Left ventricle myocardium superior (tissue), 1 donor: ENCODE results near the gene PGAP2. TPM values are rescaled to one million over a fixed set of nuclear protein-coding genes. Genes with fewer than 3 reads are reported as not detected.
"Not testable (repeated sequence)": the region's sequence is repeated elsewhere in the genome, so short reads cannot be mapped to it uniquely, and the experiment has no call there.

Experiments used
- ATAC-seq: fragments of 200-7000 bp; cut with Tn5 transposase; one replicate; pipeline ENCODE4 v1.9.1; 2020; ENCODE audit warnings: mild to moderate bottlenecking, moderate library complexity
- DNase-seq: peaks from one replicate; pipeline ENCODE4 v3.0.0-alpha.2; 2020
- intact Hi-C: fragments of 100-400 bp; cut with micrococcal nuclease; formaldehyde crosslinking; loops from one replicate; pipeline ENCODE4 v1.11.0; 2022
- total RNA-seq: library from RNA; stranded (reverse); fragmentation: NEBNext Ultra II Directional; extraction: Animal tissue kit (Norgen Biotek cat#: 25700); gene quantifications from one replicate; pipeline ENCODE4 v1.2.1, GENCODE V29; 2021
- donor health status: DM: no; HTN: yes; CAD: no; lungs with severe emphysema.

PGAP2 gene
- total RNA-seq, 1 donor from 2014 or later, result 19.6 TPM

DNA sequence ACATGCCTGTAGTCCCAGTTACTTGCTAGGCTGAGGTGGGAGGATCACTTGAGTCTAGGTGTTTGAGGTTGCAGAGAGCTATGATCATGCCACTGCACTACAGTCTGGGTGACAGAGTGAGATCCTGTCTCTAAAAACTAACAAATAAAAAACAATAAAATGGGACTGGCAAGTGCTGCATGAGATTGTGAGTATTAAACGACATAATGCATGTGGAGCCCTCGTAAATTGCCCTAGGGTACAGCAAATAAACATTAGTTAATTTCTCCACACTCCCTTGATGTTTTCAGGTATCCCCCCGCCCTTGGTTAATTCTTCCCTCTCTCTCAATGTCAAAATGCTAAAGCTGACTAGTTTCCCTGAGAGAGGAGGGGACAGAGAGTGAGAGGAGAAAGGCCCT lies 37.3 kb downstream of the PGAP2 start:
- no peak for ATAC-seq
- DNase-seq, result no peak
- intact Hi-C loops, result no loop called here

DNA sequence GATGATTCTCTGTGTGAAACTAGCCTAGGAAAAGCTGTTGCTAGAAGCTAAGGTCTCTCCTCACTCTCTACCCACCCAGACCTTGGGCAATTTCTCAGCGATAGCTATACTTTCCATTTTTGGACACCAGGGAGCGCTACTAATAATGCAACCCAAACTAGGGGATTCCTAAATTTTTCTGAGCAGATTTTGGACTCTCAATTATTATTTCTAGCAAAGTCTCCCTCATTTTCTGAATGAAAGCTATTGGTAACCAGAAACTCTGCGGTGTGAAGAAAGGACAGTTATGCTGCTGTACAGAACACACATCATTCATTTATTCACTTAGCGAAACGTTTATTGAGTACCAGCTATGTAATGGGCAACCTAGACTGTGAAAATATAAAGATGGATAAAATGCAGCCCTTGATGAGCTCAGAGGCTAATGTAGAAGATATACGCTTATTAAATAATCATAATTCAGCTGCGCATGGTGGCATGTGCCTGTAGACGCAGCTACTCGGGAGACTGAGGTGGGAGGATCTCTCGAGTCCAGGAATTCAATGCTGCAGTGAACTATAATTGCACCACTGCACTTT lies 41.0 kb downstream of the PGAP2 start:
- intact Hi-C loops, result loop anchor here (2.0 kb wide), 1 partner anchor 223 kb away; no protein-coding TSS in a partner anchor
- DNase-seq (no peak), ATAC-seq (peak; percentile 72)

DNA sequence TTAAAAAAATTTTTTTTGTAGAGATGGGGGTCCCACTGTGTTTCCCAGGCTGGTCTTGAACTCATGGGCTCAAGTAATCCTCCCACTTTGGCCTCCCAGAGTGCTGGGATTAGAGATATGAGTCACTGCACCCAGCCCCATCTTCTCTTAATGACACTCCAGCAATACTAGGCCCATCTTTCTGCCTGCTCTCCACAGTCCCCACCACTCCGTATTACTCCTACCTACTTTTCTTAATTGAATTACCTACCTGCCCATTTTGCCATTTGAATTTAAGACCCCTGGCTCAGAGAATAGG lies 45.1 kb downstream of the PGAP2 start:
- intact Hi-C loops, result no loop called here
- DNase-seq (no peak), ATAC-seq (no peak)

DNA sequence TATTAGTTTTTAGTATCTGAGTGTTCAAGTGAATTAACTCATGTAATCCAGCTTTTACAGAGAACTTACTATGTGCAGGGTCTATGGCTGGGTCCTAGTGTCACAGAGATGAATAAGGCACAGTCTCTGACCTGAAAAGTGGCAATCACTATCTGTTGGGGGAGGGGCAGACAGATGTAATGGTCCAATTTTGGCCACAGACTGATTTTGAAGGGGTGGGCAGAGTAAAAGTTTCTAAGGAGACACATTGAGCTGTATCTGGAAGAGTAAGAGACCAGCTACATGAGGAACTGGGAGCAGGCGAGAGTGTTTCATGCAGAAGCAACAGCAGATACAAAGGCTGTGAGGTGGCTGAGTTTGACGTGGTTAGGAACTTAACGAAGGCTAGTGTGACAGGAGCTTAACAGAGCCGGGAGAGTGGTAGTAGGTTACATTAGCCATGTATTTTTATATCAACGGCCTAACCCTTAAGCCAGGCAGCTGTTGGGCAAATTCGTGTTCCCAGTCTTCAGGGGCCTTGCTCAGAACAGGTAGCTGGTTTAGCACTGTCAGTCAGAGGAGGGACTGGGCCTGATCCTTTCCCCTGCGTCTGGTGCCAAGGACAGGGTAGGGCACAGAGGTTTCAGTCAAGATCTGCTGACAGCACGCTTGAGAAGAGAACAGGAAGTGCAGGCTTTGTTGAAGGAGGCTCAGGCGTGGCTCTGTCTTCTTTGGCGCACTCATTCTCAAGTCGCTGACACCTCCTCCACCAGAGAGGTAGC lies 45.7 kb downstream of the PGAP2 start:
- intact Hi-C loops, result no loop called here
- ATAC-seq, result peak; percentile 3

GRCh38 chr11:3854660-3854976 lies 46.3 kb downstream of the PGAP2 start:
- intact Hi-C loops, result no loop called here
- ATAC-seq (no peak), DNase-seq (no peak)

More for the DNA sequence above, 45.7 kb downstream of the PGAP2 start:
- peak; percentile 36 for DNase-seq

- peak; percentile 96 for DNase-seq
- peak; percentile 93 for ATAC-seq
Measured at GRCh38 chr11:3854977-3855807, 46.8 kb downstream of the PGAP2 start, which contains the start of gene STIM1. TSS of gene STIM1 (plus strand) at chr11:3855664. CDS start at chr11:3856271, 607 bp downstream.

GRCh38 chr11:3855808-3856491 lies 47.6 kb downstream of the PGAP2 start:
- DNase-seq (peak; percentile 73), ATAC-seq (peak; percentile 12)
- intact Hi-C loops, result no loop called here

More at GRCh38 chr11:3854977-3855807, 46.8 kb downstream of the PGAP2 start, which contains the start of gene STIM1:
- intact Hi-C loops, result no loop called here

GRCh38 chr11:3856856-3857553 lies 48.6 kb downstream of the PGAP2 start:
- intact Hi-C loops, result no loop called here
- DNase-seq (no peak), ATAC-seq (no peak)

GRCh38 chr11:3857628-3858027 lies 49.3 kb downstream of the PGAP2 start:
- DNase-seq, result no peak
- ATAC-seq, result no peak
- intact Hi-C loops, result no loop called here

DNA sequence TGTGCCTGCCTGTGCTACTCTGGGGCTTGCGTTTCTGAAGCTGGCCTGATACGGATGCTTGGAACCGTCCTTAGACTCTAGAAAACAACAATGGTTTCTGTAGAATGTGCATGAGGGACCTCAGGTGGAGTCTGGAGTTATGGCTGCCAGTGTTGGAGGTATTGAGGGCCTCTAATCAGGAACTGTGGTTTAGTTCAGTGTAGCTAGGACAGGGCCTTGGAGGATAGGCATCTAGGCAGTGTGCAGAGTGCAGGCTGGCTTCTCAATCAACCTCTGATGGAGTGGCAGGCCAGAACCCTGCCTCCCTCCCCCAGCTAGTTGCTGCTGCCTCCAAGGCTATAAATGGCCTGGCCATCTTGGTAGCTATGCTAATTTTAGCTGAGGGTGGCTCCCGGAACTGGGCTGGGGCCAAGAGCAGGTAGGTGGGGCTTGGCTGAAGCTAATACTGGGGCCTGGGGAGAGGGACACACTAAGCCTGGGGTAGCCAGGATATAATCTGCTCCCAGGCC lies 51.1 kb downstream of the PGAP2 start:
- intact Hi-C loops, result no loop called here
- DNase-seq (peak; percentile 83), ATAC-seq (peak; percentile 57)

DNA sequence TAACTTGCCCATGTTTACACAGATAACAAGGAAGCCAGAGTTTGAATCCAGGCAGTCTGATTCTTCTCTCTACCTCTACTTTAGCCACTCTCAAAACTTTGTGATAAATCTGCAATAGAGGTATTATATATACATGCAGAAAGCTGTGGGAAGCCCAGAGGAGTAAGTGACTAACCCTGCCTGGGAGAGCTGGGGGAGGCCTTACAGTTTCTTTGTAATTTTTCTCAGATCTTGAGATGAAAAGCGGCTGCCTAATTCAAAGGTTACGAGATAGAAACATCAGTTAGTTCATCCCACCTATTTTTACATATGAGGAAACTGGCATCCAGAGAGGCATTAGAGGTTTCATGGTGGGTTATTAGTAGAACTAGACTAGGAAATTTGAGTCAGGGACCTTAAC lies 52.0 kb downstream of the PGAP2 start:
- intact Hi-C loops, result loop anchor here (10.0 kb wide), 1 partner anchor 84 kb away; no protein-coding TSS in a partner anchor
- ATAC-seq (no peak), DNase-seq (no peak)

- not testable (repeated sequence) for DNase-seq, ATAC-seq
- intact Hi-C loops, result loop anchor here (10.0 kb wide), 1 partner anchor 84 kb away; no protein-coding TSS in a partner anchor
Measured at GRCh38 chr11:3860898-3861393, 52.6 kb downstream of the PGAP2 start.

DNA sequence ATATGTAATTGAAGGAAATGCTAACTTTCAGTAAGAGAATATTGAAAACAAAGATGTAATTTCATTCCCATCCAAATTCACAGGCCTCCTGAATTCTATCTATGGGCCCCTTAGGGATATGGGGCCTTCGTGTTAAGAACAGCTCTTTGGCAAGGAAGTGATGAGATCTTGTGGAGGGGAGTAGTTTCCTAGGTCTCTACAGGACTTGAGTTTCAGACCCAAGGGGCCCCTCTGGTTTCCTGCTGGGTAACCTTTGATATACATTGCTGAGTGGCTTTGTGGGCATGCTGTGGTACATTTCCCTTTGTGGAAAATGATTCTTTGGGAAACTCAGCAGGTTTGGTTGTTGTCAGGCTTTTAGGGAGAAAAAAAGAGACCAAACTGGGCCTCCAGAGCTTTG lies 53.3 kb downstream of the PGAP2 start:
- DNase-seq, result no peak
- ATAC-seq, result no peak
- intact Hi-C loops, result loop anchor here (10.0 kb wide), 1 partner anchor 83 kb away; no protein-coding TSS in a partner anchor

GRCh38 chr11:3865388-3866193 lies 57.2 kb downstream of the PGAP2 start:
- intact Hi-C loops, result loop anchor here (10.0 kb wide), 1 partner anchor 79 kb away; no protein-coding TSS in a partner anchor
- ATAC-seq (no peak), DNase-seq (no peak)

DNA sequence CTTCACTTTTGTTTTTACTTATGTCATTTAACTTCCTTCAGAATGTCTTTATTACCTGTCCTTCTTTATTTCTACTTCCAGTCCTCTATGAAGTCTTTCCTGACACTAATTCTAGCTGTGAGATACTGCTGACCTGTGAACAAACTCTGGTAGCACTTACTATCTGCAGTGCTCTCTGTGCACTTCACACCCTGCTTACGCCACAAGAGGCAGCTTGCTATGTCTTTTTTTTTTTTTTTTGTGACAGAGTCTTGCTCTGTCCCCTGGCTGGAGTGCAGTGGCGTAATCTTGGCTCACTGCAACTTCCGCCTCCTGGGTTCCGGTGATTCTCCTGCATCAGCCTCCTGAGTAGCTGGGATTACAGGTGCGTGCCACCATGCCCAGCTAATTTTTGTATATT lies 57.8 kb downstream of the PGAP2 start:
- ATAC-seq (peak; percentile 72), DNase-seq (peak; percentile 50)
- intact Hi-C loops, result loop anchor here (10.0 kb wide), 1 partner anchor 79 kb away; no protein-coding TSS in a partner anchor

- DNase-seq (no peak), ATAC-seq (no peak)
- intact Hi-C loops, result loop anchor here (10.0 kb wide), 1 partner anchor 78 kb away; no protein-coding TSS in a partner anchor
Measured at GRCh38 chr11:3866836-3867208, 58.5 kb downstream of the PGAP2 start.
